Nephron progenitor cell (in vitro differentiated cells): Measurements from ENCODE around the gene SSBP3.

Source experiments
- DNase-seq: peaks from one replicate; pipeline ENCODE4 v3.0.0; 2021
- H3K27ac Mint-ChIP-seq: 2 replicates; pipeline ENCODE4 v1.8.0; 2021; ENCODE audit warnings: mild to moderate bottlenecking, moderate library complexity, mixed read lengths
- H3K27me3 Mint-ChIP-seq: 2 replicates; pipeline ENCODE4 v1.8.0; 2021; ENCODE audit warnings: mild to moderate bottlenecking, low read depth, mixed read lengths; ENCODE audit not compliant: poor library complexity
- H3K36me3 Mint-ChIP-seq: 2 replicates; pipeline ENCODE4 v1.8.0; 2021; ENCODE audit warnings: low read depth, mixed read lengths
- H3K4me1 Mint-ChIP-seq: 2 replicates; pipeline ENCODE4 v1.8.0; 2021; ENCODE audit warnings: mixed read lengths
- H3K4me3 Mint-ChIP-seq: 2 replicates; pipeline ENCODE4 v1.8.0; 2021; ENCODE audit warnings: mild to moderate bottlenecking, moderate library complexity, mixed read lengths
- H3K9me3 Mint-ChIP-seq: 2 replicates; pipeline ENCODE4 v1.8.0; 2021; ENCODE audit warnings: mild to moderate bottlenecking, moderate library complexity, mixed read lengths
- TF ChIP-seq, protein P1 (sequence below): fragments of 200-600 bp; sonication (generic); IDR thresholded peaks from 2 replicates; pipeline ENCODE4 v1.5.0; 2021; ENCODE audit warnings: antibody characterized with exemption

The SSBP3 gene

DNA sequence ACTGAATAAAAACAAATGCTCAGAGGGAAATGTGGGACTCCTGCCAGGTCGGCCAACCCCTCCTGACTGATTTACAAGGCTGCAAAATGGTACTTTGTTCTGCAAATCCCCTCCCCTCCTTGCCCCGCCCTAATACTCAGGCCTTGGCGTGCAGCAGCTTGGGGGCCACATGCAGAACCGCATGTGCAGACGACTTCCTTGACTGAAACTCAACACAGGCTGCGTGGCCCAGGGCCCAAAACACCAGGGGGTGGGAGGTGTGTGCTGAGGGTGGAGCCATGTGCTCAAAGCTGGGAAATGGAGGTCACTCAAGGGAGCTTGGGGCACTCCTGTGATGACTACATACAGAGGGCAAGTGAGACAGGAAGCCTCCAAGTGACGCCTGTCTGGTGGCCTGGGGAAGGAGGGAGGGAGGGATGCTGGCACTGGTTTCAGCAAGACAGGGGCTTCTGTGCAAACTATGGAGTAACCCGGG lies 119.0 kb downstream of the SSBP3 start:
- Mint-ChIP-seq H3K27me3 (no peaks in the 10 kb centered on the region), H3K4me3 (peak overlapping the region; percentile 31), H3K9me3 (no peaks in the 10 kb centered on the region), H3K27ac (peak overlapping the region; percentile 83), H3K36me3 (no peaks in the 10 kb centered on the region), H3K4me1 (peaks cover 95% of the 10 kb centered on the region)
- DNase-seq, result peak; percentile 17
- TF ChIP-seq, protein P1, sequence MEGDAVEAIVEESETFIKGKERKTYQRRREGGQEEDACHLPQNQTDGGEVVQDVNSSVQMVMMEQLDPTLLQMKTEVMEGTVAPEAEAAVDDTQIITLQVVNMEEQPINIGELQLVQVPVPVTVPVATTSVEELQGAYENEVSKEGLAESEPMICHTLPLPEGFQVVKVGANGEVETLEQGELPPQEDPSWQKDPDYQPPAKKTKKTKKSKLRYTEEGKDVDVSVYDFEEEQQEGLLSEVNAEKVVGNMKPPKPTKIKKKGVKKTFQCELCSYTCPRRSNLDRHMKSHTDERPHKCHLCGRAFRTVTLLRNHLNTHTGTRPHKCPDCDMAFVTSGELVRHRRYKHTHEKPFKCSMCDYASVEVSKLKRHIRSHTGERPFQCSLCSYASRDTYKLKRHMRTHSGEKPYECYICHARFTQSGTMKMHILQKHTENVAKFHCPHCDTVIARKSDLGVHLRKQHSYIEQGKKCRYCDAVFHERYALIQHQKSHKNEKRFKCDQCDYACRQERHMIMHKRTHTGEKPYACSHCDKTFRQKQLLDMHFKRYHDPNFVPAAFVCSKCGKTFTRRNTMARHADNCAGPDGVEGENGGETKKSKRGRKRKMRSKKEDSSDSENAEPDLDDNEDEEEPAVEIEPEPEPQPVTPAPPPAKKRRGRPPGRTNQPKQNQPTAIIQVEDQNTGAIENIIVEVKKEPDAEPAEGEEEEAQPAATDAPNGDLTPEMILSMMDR, result no peak

DNA sequence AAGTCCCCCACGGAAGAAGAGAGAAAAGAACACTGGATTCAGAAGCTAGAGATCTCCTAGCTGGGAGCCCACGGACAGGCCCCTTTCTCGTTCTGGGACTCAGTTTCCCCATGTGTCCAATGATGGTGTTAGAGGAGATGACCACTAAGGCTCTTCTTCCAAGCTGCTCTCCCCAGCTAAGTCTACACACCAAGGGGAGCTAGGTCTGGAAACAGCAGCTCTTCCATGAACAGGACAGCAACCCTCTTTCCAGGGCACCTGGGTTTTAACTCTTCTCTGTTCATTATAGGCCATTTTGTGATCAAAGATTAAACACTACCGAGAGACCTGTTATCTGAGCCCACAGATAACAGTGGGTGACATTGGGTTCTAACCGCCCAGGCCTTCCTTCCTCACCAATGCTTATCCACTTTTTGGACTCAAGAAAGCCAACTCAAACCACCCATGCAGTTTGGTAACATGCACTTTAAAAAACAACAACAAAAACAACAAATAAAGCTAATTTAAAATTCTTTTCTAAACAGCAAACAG lies 120.3 kb downstream of the SSBP3 start:
- TF ChIP-seq, protein P1, result no peak
- no peak for DNase-seq
- Mint-ChIP-seq H3K4me3 (no peak overlapping the region), H3K27ac (no peak overlapping the region), H3K27me3 (no peaks in the 10 kb centered on the region), H3K36me3 (peaks cover under 1% of the 10 kb centered on the region), H3K9me3 (no peaks in the 10 kb centered on the region), H3K4me1 (peaks cover 85% of the 10 kb centered on the region)

DNA sequence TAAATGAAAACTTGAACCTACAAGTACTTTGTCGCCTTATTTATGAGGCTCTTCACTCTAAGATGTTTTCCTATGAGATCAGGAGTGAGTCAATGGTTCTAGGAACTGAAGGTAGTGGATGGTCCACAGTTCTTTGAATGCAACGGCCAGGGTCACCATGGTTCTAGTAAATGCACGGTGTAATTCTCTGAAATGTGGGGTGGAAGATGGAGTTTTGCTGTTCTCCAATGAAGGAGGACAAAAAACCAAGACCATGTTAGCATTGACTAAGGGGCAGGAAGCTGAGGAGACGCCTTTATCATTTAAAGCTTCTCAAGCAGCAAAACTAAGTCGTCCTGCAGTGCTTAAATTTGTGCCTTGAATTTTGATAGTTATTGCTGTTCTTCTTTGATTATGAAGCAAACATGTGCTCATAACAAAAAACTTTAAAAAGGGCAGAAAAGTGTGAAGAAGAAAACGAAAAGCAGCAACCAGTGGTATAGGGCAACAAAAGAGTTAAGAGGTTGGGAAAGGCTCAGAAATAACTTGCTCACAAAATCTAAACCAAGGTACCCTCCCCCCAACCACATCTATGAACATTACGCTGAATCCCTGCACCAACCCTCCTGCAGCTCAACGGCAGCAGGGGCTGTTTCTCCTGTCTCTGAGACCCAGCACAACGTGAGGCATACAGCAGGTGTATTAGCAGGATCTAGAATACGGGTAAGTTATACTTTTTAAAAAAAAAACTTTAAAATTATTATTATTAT lies 121.2 kb downstream of the SSBP3 start:
- TF ChIP-seq, protein P1, result no peak
- Mint-ChIP-seq H3K4me1 (peaks cover 80% of the 10 kb centered on the region), H3K36me3 (peaks cover 9% of the 10 kb centered on the region), H3K9me3 (no peaks in the 10 kb centered on the region), H3K27ac (peak overlapping the region; percentile 24), H3K27me3 (no peaks in the 10 kb centered on the region), H3K4me3 (no peak overlapping the region)
- no peak for DNase-seq

DNA sequence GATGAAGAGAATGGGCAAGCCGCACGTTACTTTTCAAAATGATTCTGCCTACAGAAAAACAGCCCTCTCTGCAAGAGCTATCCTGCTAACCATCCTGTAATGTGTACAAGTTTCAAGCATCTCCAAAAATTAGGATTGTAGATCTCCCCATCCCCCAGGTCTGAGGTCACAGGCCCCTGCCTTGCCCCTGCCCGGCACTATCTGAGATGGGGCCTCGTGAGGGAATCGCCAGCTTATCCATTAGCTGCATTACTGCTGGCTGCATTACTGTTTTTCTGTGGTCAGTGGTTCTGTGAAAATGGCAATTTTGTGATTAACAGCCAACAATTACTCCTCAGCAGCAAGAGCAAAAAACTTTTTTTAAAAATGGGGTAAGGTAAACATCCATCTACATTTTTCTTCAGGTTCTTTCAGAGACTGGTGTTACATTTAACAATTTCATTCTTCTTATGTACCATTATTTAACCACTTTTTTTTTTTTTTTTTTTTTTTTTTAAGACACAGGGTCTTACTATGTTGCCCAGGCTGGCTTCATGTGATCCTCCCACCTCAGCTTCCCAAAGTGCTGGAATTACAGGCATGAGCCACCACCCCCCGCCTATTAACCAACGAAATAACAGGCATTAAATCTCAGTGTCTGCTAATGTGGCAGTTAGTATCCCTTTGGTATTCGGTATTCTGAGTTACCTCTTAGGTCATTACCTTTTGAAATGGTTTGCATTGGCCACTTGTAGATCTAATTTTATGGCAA lies 122.4 kb downstream of the SSBP3 start:
- TF ChIP-seq, protein P1, result no peak
- Mint-ChIP-seq H3K27ac (no peak overlapping the region), H3K4me1 (peaks cover 70% of the 10 kb centered on the region), H3K9me3 (no peaks in the 10 kb centered on the region), H3K36me3 (peaks cover 12% of the 10 kb centered on the region), H3K4me3 (no peak overlapping the region), H3K27me3 (no peaks in the 10 kb centered on the region)
- no peak for DNase-seq

DNA sequence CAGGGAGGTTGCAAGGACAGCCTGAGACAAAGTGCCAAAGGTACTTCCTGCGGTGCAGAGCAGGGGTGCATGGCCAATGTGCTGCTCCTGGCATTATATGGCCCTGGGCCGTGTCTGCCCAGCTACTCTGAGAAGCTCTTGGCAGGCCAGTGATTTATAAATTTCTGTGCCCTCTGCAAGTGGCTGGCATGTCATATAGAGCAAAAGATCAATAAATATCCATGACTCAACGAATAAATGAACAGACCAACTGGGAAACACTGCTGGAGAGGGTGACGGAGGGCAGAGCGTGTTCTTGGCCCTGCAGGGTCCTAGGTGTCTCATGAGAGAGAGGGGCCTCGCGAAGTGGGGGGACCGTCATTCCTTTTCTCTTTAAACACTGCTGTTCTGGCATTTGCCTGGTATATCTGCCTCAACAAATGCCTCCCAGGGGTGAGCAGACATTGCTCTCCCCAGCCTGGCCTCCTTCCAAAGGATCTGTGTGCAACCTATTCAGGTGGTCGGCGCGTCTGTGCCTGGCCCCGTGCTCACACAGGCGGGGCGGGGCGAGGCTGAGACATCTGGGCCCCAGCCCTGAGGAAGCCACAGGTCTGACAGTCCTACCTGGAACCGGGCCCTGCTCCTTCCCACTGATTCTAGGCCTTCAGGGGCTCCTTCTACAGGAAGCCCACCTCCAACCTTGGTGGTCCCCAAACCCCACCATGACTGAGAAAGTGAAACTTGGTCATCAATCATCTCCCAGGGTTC lies 123.9 kb downstream of the SSBP3 start:
- Mint-ChIP-seq H3K9me3 (no peaks in the 10 kb centered on the region), H3K4me1 (peaks cover 67% of the 10 kb centered on the region), H3K36me3 (peaks cover 14% of the 10 kb centered on the region), H3K4me3 (no peak overlapping the region), H3K27ac (no peak overlapping the region), H3K27me3 (no peaks in the 10 kb centered on the region)
- DNase-seq, result no peak
- TF ChIP-seq, protein P1, result no peak
